Amniotic stem cell (primary cell): ENCODE data around the gene CYB561D2.
A peak's percentile ranks its signal among the peaks of the same experiment; 100 is the strongest.

Experiments
- DNase-seq: peaks from one replicate; lab custom pipeline; 2025; lab: John Stamatoyannopoulos, UW

Gene CYB561D2

DNA sequence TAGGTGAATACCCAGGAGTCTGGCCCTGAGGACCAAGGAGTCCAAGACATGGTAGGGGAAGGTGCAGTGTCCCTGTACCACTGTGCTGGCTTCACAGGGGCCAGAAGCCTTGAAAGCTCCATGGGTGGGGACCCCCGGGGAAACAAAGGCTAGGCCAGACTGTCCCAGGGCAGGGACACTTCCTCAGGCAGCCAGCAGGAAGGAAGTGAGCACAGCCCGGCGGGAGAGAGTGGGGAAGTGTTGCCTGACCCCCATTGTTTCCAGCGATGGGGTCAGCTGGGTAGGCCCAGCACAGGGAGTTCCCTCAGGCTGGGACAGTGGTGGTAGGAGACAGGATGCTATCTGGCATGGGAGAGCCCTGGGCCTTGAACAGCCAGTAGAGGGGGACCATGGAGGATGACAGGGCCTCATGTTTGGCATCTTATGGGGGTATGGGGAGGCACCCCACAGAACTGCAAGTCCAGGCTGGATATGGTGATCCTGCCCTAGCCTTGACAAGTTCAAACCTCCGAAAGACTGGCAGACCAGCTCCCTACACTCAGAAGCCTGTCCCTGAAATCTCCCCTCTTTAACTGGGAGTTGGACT, 27.0 kb upstream of the CYB561D2 start:
- no peak for DNase-seq

DNA sequence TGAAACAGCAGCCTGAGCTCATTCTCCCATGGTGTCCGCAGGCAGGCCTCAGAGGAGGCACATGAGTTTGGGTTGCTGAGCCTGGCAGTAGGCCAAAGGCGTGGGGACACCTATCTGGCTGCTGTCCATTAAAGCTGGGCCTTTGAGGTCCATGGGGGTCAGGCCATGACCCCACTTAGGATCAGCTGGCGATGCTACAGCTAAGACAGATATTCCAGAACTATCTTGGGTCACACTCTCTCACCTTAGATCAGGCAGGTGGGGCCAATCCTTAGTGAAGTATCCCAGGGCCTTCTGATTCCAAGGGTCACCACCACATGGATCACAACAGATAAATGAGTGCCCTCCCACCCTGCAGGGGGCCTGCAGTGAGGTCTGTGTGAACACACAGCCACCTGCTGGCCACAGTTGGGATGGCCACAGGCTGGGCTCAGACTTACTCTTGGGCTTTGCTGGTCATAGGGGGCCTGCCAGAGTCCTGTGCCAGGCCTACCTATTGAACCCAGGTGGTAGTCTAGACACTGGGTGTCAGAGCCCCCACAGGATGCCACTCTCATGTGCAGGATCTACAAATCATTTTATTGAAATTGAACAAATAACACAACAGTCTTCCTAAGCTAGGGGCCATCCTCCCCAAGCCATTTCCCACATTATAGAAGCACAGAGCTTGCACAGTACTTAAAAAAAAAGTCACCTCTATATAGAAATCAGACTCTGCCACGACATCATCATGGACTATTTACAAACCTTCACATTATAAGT, 26.1 kb upstream of the CYB561D2 start:
- DNase-seq: peak; percentile 37

DNA sequence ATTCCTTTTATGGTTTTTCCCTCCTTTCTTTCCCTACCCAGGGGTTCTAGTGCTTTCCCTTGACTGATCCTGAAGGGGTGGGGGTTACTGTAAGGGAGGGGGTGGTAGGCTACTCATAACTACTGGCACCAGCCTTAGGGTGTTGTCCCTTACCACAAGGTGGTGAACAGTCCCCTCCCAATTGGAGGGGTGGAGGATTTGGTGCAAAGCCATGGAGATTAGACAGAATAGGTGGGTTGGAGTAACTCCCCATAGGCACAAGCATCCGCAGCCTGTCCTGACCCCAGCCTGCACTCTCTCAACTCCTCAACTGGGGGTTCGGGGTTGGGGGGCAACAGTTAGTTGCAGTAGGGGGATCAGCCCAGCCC, 25.6 kb upstream of the CYB561D2 start:
- DNase-seq: no peak

DNA sequence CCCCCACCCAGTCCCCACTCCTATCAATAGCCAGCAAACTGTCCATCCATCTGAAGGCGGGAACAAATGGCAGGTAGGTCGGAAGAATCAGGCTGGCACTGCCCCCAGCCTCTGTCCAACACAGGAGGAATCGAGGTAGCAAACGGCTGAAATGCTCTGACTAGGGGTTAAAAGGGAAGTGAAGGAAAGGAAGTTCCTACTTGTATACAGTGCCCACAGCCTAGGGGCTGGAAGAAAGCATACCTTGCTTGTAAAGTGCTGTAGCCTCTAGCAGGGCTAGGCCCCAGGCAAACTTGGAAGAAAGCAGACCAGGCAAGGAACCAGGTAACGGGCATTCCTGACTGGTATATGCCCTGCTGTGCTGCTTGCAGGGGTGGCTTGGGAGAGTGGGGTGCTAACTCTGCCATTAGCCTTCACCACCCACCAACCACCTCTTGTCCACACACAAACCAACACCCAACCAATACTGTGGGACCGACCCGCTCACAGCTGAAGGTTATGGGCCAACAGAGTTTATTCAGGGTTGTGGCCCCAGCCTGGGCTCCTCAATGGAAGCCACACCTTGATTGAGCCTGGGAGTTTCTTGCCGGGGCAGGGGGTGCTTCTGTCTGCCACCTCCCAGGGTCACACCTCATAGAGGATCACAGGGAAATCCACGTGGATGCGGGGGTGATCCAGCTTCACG, 25.0 kb upstream of the CYB561D2 start:
- no peak for DNase-seq

DNA sequence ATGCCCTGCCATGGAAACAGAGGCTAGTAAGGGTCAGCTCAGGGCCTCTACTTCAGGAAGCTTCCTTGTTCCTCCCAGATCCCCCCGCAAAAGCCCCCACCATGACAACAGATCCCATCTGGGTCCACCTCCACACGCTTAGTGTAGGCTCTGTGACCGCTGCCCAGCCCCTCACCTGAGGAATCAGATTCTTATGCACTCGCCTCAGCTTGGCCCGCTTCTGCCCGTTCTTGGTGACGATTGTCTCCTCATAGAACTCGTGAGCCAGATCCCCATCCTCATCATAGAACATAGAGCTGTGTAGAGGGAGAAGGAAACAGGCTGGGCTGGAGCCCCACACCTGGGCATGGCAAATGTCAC, 24.5 kb upstream of the CYB561D2 start:
- no peak for DNase-seq

DNA sequence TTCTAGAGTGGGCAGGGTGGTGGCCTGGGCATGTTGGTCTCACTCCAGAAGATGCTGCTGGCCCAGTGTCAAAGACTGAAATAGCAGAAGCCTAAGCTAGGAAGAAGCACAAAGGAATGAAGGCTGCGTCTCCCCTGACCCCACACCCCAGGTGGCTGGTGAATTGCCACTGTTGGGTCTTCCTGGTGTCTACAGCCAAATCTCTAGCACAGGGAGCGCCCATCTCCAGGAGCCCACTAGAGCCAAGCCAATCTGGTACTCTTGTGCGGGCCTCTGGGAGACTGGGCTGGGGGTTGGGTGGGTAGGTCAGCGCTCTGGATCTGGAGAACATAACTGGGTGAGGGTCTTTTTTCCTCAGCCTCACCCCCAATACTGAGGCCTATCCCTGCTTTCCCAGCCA, 23.5 kb upstream of the CYB561D2 start:
- no peak for DNase-seq

DNA sequence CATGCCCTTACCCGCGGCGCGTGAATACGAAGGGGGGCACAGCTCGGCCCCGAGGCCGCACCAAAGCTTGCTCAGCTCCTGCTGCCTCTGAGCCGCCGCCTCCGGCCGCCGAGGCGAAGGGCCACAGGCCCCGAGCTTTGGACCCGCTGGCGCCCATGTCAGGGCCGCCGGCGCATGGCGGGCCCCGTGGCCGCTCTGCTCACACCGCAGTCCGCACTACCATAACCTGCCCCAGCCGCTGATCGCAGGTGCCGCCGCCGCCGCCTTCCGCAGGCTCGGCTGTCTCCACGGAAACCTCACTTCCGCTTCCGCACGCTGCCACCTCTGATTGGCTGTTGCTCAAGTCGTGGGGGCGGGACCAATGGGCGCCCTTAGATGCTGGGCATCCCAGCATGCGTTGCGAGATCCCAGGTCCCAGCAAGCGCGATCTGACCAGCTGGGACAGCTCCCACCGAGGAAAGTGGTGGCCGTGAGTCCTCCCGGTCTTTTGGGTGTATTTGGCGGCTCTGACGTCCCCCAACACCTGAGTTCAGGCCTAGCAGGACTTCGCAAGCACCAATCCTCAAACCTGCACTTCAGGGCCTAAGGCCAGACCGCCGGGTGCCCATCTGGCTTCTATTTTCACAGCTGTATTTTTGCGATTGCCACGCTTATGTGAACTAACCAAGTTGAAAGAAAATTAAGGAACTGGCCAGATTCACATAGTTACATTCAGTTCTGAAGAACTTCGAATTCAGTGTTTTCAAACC, 22.5 kb upstream of the CYB561D2 start, which contains the start of gene TUSC2:
Gene TUSC2, minus strand, starts transcription at position 281 of the 749 bp plus-strand sequence. Its CDS starts 124 bp downstream, at position 157.
- peak; percentile 96 for DNase-seq

DNA sequence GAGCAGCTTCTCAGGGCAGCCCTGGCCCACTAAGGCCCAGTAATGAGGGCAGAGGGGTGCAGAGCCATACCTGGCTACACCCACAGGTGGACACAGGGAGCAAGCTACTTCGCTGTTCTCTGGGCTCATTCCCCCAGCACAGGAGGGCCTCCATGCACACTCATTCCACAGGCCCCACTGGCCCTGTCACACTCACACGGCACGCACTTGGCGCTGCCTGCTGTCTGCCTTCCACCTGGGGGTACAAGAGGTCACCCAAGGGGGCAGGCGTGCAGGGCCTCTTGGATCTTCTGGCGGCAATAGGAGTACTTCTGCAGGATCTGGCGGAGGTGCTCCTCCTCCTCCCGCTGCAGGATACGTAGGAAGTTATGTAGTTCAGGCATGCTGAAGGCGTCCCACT, 20.3 kb upstream of the CYB561D2 start:
- DNase-seq: no peak

DNA sequence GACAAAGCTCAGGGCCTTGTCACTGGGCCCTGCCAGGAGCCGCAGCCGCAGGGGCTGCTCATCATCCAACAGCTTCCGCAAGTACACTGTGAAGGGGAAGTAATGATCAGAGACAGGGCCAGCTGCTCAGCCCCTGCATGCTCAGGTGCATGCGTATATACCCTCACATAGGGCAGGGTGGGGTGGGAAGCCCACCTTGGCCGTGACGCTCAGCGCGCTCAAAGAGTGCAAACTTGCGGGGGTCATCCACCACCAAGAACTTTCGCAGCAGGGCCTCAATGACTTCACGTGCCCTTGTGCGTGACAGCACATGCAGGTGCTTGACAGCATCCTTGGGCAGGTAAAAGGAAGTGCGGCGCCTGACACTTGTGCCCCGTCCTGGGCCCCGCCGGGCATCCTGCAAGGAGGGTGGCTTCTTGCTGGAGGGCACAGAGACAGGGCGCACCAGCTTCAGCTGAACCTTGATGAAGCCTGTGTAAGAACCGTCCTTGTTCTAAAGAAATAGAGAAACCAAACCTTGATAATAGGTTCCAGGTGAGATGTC, 19.2 kb upstream of the CYB561D2 start:
- DNase-seq: no peak

DNA sequence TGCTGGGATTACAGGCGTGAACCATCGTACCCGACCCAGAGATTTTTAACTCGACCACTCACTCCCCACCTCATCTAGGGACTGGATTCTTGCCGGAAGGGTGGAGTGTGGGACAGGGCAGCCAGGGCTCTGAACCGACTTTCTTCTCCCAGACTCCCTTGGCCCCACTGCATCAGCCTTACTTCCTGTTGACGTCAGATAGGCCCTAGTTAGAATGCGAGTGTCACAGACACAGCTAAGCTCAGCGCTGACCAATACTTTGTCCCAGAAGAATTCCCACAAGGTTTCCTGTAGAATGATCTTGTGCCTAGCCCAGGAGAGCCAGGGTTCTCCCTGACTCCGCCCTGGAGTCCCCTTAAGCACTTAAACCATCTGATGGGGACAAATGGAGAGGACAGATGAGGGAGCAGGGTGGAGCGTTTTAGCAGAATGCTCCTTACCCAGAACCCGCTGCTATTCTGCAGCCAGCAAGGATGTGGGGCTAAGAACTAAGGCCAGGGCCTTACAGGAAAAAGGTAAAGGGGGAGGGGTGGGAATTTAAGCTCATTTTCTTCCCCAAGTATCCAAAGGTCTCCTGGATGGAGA, 16.8 kb upstream of the CYB561D2 start:
- no peak for DNase-seq

DNA sequence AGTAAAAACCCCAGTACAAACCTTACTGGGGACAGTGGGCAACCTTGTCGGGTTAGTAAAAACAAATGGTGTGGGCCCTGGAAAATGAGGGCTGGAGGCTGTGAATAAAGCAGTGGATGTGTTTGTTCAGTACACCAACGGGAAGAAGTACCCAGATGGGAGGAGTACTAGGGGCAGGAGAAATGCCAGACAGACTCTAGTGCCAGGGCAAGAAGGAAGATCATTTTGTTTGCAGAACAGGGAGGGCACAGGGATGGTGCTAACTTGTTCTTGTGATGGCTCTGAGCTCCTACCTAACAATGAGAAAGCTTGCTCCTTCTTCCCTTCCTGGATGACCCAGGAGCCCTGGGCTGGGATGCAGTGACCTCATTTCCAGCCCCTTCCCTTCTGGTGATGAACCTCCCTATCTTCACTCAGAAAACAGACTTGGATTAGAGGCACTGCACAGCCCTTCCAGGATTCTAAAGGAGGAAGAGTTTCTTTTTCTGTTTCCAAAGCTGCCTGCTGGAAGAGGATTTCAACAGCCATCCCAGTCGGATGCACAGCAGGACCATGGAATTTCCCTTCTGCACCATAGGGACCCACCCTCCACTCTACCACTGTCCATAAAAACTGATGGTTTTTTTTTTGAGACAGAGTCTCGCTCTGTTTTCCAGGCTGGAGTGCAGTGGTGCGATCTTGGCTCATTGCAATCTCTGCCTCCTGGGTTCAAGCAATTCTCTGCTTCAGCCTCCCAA, 16.2 kb upstream of the CYB561D2 start:
- no peak for DNase-seq

DNA sequence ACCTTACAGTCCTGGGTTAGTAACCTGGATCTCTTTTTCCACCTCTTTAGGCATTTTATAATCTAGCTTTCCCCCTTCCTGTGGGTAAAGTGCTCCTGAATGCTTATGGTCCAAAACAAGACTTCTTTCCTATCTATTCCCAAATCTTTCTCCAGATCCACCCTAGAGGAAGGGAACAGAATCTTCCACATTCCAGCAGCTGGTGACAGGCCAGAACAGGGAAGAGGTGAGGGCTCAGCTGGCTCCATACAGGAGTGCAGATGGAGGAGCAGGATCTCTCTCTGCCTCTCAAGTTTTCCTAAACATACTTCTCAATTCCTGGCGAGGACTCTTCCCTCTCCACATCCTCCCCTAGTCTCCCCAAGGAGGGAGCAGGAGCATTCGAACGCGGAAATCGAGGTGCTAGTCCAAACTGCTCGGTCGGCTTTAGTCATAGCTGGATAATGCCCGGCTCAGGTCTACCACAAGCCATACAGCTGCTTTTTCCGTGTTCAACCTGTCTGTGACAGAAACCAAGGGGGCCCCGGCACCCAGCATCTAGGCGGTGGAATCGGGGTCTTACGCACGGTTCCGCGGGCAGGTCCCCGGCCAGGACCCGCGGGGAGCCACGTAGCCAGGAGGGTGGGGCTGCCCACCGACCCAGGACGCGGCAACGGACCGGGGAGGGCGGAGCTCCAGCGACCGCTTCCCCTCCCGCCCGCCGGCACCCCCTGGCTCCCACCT, 14.0 kb upstream of the CYB561D2 start:
- DNase-seq: no peak

DNA sequence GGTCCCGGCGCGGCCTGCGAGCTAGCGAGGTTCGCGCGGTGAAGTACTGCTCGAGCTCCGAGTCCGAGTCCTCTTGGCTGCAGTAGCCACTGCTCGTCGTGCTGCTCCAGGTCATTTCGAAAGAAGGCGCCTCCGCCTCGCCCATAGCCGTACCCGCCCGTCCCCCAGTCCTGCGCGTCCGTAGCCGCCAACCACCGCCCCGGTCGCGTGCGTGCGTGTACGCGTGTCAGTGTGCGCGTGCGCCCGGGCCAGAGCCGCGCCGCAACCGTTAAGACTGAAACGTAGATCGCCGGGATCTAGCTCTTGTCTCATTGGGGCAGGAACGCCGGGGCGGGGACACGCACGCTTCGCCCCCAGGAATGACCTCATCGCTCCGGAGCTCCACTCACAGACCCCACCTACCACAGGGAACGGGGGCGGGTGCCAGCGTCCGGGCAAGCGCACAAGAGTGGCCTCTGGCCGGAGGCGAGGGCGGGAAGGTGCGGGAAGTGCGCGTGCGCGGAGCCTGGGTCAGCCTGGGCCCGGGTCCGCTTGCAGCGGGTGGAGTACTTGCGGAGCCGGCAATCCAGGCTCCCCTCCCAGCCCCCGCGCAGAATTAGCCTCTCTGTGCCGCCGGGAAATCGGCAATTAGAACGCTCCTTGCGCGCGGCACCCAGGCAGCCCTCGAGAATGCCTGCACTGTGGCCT, 13.3 kb upstream of the CYB561D2 start:
- peak; percentile 98 for DNase-seq

DNA sequence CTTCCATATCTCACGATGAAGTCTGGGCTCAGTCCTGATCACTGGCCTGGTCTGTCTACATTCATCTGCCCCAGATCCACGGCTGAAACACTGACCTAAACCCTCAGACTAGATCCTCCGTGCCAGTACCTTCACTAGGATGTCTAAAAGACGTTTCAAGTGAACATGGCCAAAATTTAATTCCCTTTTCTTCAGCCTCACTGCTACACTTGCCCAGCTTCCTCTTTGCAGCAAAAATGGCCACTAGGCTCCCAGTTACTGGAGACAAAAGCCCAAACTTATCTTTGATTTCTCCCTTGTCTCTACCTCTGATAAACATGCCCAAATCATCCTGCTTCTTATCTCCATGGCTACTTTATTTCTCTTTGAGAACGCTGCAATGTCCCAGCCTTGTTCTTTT, 11.7 kb upstream of the CYB561D2 start:
- no peak for DNase-seq

DNA sequence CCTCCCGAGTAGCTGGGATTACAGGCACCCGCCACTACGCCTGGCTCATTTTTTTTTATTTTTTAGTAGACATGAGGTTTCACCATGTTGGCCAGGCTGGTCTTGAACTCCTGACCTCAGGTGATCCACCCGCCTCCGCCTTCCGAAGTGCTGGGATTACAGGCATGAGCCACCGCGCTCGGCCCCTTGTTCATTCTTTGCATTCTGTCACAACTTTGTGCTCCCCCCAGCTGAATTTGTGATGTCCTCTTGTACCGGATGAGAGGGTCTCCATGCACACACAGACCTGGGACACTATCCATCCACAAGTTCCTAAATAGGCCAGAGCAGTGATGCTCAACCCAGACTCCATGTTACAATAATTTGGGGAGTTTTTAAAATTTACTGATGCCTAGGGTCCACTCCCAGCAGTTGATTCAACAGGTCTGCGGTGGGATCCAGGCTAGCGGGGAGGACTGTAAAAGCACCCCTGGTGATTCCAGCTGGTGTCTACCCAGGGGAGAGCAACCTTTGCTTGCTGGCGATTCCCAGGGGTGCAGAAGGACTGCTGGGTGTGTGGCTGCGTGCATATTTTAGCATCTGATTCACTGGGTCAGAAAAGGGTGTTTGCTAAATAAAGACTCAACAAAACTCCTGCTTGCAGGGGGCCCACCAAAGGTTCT, 11.0 kb upstream of the CYB561D2 start:
- no peak for DNase-seq

DNA sequence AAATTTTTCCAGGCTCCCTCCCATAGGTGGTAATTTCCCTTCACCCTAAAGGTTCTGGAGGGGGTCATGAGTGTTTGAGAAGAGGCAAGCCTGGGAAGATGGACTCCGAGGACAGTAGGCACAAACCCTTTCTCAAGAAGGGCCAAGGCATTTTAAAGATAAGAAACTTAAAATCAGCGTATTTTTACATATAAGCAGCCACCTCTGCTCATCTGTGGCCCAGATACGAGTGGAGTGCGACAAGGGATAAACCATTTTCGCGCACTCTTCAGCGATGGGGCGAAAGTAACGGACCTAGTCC, 10.6 kb upstream of the CYB561D2 start:
- DNase-seq: no peak

DNA sequence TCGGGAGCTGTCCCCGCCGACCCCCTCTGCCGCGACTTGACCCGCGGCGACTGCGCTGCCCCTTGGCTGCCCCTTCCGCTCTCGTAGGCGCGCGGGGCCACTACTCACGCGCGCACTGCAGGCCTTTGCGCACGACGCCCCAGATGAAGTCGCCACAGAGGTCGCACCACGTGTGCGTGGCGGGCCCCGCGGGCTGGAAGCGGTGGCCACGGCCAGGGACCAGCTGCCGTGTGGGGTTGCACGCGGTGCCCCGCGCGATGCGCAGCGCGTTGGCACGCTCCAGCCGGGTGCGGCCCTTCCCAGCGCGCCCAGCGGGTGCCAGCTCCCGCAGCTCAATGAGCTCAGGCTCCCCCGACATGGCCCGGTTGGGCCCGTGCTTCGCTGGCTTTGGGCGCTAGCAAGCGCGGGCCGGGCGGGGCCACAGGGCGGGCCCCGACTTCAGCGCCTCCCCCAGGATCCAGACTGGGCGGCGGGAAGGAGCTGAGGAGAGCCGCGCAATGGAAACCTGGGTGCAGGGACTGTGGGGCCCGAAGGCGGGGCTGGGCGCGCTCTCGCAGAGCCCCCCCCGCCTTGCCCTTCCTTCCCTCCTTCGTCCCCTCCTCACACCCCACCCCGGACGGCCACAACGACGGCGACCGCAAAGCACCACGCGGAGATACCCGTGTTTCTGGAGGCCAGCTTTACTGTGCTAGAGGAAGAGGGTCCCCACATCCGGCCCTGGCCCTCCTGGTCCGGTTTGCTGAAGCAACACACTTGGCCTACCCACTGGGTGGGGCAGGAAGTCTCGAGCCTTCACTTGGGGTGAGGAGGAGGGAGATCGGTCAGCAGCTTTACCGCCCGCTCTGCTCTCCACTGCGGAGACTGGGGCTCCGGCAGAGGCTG, 10.0 kb upstream of the CYB561D2 start, which contains the start of gene RASSF1:
Gene RASSF1, minus strand, starts transcription at position 389 of the 882 bp plus-strand sequence. Its CDS starts 31 bp downstream, at position 358.
- no peak for DNase-seq

DNA sequence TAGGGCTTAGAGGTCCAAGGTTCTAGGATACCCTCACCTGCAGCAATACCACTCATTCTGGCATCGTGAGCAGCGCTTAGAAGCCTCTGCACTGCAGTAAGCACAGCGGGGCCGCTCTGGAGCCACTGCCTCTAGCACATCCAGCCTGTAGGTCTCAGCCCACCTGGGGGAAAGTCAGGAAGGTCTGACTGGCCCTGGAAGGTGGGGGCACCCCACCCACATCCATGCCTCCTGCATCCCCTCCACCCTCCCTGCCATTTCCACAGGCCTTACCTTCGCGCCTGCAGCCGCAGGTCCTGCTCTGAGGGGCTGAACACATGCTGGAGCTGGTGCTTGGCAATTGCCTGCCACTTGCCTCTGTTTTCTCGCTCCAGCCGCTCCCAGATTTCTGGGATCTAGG, 9.1 kb upstream of the CYB561D2 start:
- no peak for DNase-seq
